Cardiac muscle cell (in vitro differentiated cells and primary cell): Measurements from ENCODE around the gene RNF150. TPM values are rescaled to one million over a fixed set of nuclear protein-coding genes. Genes with fewer than 3 reads are reported as not detected.
A peak's percentile ranks its signal among the peaks of the same experiment; 100 is the strongest.

Source experiments
- DNase-seq, 2 donors: peaks; one replicate each; pipeline versions ENCODE4 v3.0.0 to v3.0.0-alpha.2; 2010 to 2017; ENCODE audit warnings: low read depth in 1 of 2, low spot score in 1 of 2
- H3K27ac ChIP-seq: fragments of 200-600 bp; sonication (generic); 2 replicates; pipeline ENCODE4 v1.5.1; 2016
- H3K27me3 ChIP-seq: fragments of 200-600 bp; sonication (generic); 2 replicates; pipeline ENCODE4 v1.6.0; 2016; ENCODE audit warnings: control low read depth
- H3K36me3 ChIP-seq: fragments of 200-600 bp; sonication (generic); 2 replicates; pipeline ENCODE4 v1.5.1; 2016; ENCODE audit warnings: control low read depth
- H3K4me1 ChIP-seq: fragments of 200-600 bp; sonication (generic); 2 replicates; pipeline ENCODE4 v1.8.1; 2017; ENCODE audit warnings: low read depth, mild to moderate bottlenecking, mixed run types
- H3K4me3 ChIP-seq: fragments of 200-600 bp; sonication (generic); 2 replicates; pipeline ENCODE4 v1.5.1; 2016; ENCODE audit warnings: mild to moderate bottlenecking
- H3K9me3 ChIP-seq: fragments of 200-600 bp; sonication (generic); 2 replicates; pipeline ENCODE4 v1.5.1; 2017; ENCODE audit warnings: low read depth, mild to moderate bottlenecking, control low read depth
- CTCF ChIP-seq: IDR thresholded peaks from 2 replicates; pipeline ENCODE4 v1.5.1; 2012; ENCODE audit warnings: low read depth, mild to moderate bottlenecking, low read length
- polyA plus RNA-seq: library from polyadenylated mRNA; unstranded; fragments of >200 nt; fragmentation: Nextera tagmentation; extraction: Ambion mirVana; gene quantifications from 2 replicates; pipeline ENCODE4 v1.2.1, GENCODE V29; 2016
- total RNA-seq: library from RNA; depleted of rRNA; stranded (reverse); fragments of >200 nt; gene quantifications from 2 replicates; pipeline ENCODE4 v1.2.3, GENCODE V29; 2016

RNF150 gene
- total and polyA plus RNA-seq, 2 experiments from 2014 or later: 20.1 to 57.4 TPM

DNA sequence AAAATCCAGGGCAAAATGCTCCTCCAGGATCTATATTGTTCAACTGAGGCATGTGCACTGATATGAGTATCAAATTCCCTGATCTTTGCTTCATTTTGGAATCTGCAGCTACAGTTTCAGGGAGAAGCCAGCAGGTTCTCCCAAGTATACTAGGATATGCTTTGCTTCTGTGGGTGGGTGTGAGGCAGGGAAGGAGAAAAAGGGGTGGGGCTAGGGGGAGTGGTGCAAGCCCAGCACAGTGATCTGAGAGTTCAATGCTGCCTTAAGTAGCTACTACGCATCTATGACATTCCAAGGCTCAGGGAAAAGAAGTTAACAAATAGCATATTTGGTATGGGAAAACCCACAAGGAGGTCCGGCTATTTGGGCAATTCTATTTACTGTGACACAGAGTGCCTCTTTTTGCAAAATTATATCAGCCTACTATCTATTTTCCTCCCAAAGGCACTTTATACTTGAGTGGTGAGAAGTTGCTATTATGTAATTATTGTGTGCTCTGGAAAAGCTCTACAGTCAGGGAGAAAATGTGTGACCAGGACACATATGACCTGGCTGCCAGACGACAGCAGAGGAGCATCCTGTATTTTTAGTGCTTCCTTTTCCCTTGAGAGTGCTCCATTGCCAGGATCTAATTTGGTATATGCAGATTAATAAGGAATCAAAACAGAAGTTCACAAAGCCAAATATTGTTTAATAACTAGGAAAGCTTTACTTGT, 162.0 kb downstream of the RNF150 start:
- no peak overlapping the region for H3K27ac ChIP-seq
- no peaks in the 10 kb centered on the region for H3K4me1 ChIP-seq
- no peak for DNase-seq
- H3K4me3 ChIP-seq: no peak overlapping the region
- H3K9me3 ChIP-seq: no peaks in the 10 kb centered on the region
- TF ChIP-seq CTCF: no peak
- no peaks in the 10 kb centered on the region for H3K36me3 ChIP-seq
- no peaks in the 10 kb centered on the region for H3K27me3 ChIP-seq

- H3K27ac ChIP-seq: no peak overlapping the region
- TF ChIP-seq CTCF: no peak
- no peak for DNase-seq
- no peaks in the 10 kb centered on the region for H3K9me3 ChIP-seq
- no peaks in the 10 kb centered on the region for H3K4me1 ChIP-seq
- no peaks in the 10 kb centered on the region for H3K27me3 ChIP-seq
- H3K4me3 ChIP-seq: no peak overlapping the region
- H3K36me3 ChIP-seq: no peaks in the 10 kb centered on the region
These were observed 164.0 kb downstream of the RNF150 start for GRCh38 chr4:140969296-140969695.

DNA sequence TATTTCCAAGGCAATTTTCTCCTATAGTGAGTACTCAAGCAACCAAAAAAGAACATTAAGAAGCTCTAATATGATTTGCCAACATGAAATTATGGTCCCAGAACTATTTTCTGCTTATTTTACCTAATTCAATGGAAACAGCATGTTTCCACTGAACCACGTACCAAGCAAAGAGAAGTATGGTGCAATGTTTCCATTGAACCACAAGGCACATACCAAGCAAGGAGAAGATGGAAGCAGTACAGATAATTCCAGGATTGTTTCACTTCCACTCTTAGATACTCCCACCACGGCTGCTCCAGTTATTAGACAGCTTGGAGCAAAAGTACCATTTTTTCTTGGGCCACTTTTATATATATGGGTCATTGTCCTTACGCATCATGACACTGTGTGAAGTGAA, 164.9 kb downstream of the RNF150 start:
- H3K27ac ChIP-seq: no peak overlapping the region
- no peak for TF ChIP-seq CTCF
- H3K4me1 ChIP-seq: no peaks in the 10 kb centered on the region
- no peaks in the 10 kb centered on the region for H3K36me3 ChIP-seq
- no peaks in the 10 kb centered on the region for H3K27me3 ChIP-seq
- H3K9me3 ChIP-seq: no peaks in the 10 kb centered on the region
- H3K4me3 ChIP-seq: no peak overlapping the region
- DNase-seq: peak in 1 of 2 donors; percentile 18

DNA sequence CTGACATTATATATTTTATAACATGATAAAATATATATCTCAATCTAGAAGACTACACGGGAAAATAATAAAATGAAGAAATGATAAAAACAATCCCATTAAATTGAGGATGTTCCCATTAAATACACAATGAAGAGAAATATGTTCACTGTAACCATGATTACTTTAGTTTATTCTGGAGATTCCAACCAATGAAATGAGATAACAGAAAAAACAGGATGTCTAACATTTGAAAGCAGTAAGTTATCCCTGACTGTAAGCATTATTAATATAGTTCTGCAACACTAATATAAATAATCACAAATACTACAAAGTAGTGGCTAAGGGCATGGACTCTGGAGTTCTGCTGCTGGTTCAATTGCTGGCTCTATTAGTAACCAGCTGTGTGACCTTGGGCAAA, 169.4 kb downstream of the RNF150 start:
- DNase-seq: no peak
- Histone ChIP-seq H3K27ac (no peak overlapping the region), H3K27me3 (no peaks in the 10 kb centered on the region), H3K4me3 (no peak overlapping the region), H3K4me1 (no peaks in the 10 kb centered on the region), H3K9me3 (no peaks in the 10 kb centered on the region), H3K36me3 (no peaks in the 10 kb centered on the region)
- no peak for TF ChIP-seq CTCF

GRCh38 chr4:140955641-140956040, 177.6 kb downstream of the RNF150 start:
- no peak overlapping the region for H3K4me3 ChIP-seq
- no peak for DNase-seq
- H3K27me3 ChIP-seq: no peaks in the 10 kb centered on the region
- no peak for TF ChIP-seq CTCF
- H3K27ac ChIP-seq: no peak overlapping the region
- H3K9me3 ChIP-seq: no peaks in the 10 kb centered on the region
- H3K36me3 ChIP-seq: no peaks in the 10 kb centered on the region
- H3K4me1 ChIP-seq: no peaks in the 10 kb centered on the region
